GM19455 (cell line): ENCODE data around the gene CTDSP2.
"Not testable (repeated sequence)": the region's sequence is repeated elsewhere in the genome, so short reads cannot be mapped to it uniquely, and the experiment has no call there.

Experiments used
- ATAC-seq: cut with Tn5 transposase; IDR thresholded peaks from one replicate; pipeline ENCODE4 v1.9.1; 2021; ENCODE audit not compliant: unreplicated experiment

The CTDSP2 gene, protein sequence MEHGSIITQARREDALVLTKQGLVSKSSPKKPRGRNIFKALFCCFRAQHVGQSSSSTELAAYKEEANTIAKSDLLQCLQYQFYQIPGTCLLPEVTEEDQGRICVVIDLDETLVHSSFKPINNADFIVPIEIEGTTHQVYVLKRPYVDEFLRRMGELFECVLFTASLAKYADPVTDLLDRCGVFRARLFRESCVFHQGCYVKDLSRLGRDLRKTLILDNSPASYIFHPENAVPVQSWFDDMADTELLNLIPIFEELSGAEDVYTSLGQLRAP

DNA sequence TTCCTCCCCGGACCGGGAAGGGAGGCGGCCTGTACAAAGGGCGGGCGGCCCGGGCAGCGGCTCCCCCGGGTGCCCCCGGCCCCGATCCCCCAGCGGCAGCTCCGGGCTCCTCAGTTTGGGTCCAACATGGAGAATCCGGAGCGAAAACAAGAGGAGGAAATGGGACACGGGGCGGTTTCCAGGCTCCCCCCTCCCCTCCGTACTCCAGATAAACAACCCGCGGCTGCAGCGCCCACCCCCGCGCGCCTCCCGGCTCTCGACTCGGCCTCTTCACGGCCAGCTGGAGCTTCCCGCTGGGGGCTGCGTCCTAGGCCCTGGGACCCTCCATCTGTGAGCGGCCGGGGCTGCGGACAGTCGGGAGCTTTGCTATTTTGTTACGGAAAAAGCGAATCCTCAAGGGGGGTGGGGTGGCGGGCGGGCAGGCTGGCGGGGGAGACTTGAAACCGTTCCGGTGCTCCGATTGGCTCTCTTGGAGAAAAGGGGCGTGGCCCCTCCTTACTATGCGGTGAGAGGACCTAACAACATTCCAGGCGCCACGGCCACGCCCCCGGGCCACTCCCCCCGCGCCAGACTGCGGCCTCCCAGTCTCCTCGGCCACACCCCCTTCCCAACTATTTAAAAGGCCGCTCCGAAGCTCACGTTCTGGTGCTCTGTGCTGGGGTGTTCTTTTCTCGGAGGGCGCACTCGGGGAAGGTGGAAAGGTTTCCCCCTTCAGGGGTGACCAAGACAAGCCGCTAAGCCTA is at the start of gene CTDSP2:
Gene CTDSP2, minus strand, starts transcription at position 153 of the 743 bp plus-strand sequence. CDS start 294 bp downstream, outside the sequence.
- peak; percentile 36 for ATAC-seq

DNA sequence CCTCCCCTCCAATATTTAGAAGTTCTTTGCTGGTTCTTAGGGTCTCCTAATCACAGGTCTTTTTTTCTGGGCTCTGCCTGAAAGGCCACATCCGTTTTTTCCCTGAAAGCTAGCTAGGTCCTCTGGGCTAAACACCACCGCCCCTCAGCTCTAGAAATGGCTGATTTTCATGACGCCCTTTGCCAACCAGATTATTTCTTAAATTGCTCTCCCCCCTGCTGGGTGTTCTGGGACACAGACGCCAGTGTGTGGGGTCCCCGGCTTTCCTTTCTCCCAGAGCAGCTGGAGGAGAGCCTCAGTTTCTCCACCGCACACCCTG is 49.5 kb upstream of the CTDSP2 start:
- no peak for ATAC-seq

DNA sequence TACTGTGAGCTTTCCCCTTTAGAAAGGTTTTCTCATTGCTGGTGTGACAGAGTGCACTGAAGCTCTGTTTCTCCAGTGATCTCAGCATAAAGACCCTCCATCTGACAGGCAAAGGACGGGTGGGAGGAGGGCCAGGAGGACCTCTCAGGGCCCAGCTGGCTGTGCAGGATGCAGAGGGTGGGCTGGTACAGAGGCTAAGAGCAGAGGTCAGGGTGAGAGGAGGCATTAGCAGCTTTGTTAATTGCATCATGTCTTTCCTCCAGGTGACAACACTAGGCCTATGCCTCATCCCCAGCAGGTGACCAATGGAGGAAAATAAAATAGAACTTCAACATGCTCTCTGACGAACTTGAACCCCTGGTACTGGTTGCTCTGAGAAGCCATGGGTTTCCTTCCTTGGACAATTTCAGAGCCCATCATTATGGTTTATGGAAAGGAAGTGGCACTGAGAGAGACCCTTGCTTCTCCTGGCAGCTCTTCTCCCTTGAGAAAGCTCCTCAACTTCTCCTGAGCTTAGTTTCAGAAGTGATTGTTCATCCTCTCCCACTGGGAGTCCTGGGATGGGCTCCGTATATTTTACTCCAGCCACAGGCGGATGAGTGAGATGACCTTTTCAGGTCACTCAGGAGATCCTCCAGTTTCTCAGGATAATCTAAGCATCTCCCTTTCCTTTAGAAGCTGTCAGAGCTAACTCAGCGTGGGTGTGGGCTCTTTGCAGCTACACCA is 49.0 kb upstream of the CTDSP2 start:
- ATAC-seq, result no peak

GRCh38 chr12:57894399-57895292 is 48.1 kb upstream of the CTDSP2 start:
- ATAC-seq, result no peak

DNA sequence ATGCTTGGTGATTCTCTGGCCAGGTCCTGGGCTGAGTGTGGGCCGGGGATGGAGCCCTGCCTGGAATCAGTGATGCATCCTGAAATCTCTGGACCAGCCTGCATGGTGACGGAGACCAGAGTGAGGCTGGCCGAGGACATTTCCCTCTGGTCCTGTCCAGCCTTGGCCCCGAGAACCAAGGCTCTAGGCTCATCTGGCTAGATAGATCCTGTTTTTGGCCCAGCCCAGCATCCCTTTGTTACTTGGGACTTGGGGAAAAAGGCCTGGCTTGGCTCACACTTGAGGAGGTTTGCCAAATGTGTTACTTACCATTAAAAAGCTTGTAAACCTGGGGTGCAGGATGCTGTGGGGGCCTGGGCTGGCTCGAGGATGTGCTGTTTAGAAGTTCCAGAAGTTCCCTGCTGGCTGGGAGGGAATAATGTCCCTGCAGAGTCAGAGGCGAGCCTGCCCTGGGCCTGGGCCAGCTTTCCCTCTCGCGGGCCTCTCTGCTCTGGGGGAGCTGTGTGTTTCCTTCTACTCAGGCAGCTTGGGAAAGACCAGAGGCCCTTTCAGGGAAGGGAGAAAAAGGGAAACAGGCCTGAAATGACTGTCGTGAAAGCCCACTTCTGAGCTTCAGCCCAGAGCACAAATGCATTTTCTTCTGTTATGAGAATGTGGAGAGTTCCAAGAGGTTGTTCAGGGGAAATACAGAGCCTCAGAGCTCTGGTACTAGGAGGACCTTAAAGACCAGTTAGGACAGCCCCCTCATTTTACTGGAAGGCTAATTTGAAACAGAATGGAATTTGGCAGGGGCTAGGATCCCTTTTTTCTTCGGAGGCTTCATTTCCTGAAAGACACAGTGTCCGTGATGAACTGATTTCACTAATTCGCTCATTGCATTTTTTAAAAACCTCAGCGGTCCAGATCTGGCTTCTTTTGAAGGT is 47.2 kb upstream of the CTDSP2 start:
- ATAC-seq, result no peak

DNA sequence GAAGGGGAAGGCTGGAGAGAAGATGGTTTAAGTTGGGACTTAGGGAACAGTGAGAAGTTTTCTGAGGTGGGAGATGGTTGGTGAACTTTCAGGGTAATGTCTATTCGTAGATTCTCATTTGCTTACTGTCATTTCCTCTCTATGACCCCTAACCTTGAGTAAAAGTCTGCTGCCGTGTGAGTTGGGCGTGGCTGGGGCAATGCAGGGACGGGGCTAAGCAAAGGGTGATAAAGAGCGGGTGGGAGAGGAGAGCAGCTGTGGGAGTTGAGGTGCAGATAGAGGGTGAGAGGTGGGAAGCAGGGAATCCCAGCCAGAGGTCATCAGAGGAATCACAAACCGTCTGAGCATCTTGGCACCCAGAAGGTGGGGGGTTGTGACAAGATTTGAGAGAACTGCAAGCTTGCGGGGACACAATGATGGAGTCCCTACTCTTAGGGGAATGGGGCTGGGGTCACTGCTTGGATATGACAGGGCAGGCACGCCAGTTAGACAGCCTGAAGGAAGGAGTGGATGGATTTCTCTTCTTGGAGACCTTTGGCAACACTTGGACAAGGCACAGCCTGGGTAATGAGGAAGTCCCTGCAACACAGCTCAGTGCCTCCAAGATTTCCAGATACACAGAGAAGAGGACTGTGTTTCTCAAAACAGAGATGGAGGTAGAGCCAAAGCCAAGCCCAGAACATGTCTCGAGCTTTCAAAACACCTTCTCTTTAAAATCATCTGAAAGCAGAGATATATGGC is 45.9 kb upstream of the CTDSP2 start:
- no peak for ATAC-seq

- ATAC-seq, result no peak
These were observed 45.2 kb upstream of the CTDSP2 start for GRCh38 chr12:57891542-57892228.

- no peak for ATAC-seq
These were observed 43.9 kb upstream of the CTDSP2 start for GRCh38 chr12:57890191-57891115.

DNA sequence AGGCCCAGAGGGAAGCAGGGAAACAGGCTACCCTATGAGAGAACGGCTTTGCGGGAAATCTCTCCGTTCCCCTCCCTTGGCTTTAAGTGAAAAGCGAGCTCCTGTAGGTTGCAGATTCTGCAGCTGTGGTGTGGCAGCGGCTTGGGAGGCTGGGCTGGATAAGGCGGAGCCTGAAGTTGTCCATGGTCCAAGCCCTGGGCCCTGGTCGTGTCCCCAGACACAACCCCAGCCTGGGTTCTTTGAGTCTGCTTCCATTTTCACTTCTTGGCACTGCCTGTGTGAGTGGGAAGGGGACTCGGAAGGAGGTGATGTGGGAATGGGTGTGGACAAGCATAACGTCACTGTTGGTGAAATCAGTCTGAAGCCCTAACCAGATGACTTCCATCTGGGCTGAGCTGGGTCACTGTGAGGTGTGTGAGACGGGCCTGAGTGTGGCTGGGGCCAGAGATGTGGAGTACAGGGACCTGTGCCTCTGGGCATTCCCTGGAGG is 43.0 kb upstream of the CTDSP2 start:
- ATAC-seq, result no peak

DNA sequence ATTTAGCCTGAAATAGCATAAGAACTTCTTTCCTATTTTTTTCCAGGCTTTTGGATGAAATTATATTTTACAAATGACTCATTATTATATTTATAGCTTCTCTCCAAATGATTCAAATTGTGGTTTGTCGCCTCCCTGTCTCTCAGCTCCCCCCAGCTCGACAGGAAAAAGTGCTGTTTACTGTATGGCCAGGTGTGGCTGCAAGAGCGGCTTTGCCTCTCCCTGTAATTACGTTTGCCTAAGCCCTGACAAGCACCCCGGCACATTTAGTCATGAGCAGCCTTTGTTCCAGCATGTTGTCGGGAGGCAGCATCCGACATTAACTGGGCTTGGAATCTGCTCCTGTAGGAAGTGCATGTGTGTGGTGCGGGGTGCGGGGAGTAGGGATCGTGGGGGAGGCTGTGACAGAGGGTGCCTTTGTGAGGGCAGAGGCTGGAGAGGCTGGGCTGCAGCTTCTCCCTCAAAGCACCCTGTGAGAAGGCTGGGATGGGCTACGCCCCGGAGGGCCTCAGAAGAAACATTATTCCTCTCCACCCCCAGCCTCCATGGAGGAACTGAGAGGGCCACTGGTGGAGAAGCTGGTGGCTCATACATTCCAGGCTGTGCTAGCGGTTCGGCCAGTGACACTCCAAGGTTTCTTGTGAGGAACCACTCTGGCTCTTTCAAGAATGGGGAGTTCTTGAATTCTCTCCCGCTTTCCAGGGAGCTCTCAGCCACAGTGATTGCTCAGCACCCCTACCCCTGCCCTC is 42.1 kb upstream of the CTDSP2 start:
- no peak for ATAC-seq

DNA sequence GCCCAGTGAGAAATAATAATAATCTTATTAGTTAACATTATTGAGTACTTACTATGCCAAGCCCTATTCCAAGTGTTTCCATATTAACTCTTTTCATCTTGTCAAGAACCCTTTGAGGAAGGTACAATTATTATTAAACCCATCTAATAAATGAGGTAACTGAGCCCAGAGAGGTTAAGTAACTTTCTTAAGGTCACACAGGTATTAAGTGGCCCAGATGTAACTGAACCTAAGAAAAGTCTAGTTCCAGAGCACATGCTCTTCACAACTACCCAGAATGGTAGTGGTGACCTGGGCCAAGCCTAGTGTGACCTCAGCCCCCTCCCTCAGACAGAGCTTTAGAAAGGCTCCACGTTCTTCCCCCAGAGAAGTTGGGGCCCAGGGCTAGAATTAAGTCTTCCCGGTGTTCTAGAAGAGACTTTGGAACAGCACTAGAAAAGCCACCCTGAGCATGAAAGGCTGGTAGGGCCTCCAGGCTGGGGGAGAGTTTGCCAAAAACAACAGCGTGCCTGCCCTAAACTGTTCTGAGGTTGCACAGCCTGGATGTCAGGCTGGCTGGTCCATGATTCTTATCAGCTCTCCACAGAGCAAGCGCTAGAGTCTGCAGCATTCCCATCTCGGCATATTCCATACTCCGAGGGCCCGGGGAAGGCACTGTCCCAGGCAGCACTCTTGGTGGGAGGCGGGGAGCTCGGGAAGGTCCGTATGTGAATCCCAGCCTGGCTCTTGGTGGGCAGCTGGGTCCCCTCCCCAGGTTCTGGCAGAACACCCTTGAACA is 41.3 kb upstream of the CTDSP2 start:
- ATAC-seq, result no peak

DNA sequence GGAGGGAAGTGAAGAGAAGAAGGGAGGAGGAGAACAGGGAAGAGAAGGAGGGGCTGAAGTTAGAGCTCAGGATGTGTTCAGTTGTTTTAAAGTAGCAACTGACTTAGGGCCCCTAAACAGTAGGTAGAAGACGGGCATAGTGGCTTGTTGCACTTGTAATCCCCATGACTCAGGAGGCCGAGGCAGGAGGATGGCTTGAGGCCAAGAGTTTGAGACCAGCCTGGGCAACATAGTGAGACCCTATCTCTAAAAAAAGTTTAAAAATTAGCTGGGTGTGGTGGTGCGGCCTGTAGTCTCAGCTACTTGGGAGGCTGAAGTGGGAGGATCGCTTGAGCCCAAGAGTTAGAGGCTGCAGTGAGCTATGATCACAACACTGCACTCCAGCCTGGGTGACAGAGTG is 40.4 kb upstream of the CTDSP2 start:
- ATAC-seq, result not testable (repeated sequence)

DNA sequence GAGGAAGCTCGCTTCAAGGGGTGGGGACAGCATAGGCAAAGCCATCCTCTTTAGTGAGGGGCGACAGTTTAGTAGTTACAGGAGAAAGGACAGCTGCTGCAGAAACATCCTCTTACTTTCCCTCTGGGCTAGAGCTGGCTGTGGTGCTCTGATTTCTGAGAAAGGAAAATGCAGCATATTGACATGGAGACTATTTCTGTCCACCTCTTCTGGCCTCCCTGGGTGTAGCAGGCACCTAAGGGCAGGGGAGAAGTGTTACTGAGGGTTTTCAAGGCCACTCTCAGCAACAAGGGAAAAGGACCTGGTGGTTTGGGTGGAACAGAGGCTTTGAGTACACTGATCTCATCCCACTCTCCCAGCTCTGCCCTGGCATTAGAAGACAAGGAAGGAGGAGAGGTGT is 40.0 kb upstream of the CTDSP2 start:
- ATAC-seq, result no peak

- ATAC-seq, result no peak
These were observed 38.7 kb upstream of the CTDSP2 start for GRCh38 chr12:57885207-57885606.

DNA sequence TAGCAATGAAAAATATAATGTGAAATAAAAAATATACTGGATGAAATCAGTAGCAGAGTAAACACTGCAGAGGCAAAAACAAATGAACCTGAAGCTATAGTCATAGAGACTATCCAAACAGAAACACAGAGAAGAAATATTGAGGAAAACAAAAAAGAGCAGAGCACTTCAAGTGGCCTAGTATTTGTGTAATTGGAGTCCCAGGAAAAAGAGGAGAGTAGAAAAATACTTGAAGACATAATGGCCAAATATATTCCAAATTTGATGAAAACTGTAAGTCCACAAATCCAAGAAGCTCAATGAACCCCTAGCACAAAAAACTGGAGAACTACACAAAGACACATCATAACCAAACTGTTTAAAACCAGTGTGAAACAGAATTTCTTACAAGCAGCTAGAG is 37.2 kb upstream of the CTDSP2 start:
- ATAC-seq, result no peak

DNA sequence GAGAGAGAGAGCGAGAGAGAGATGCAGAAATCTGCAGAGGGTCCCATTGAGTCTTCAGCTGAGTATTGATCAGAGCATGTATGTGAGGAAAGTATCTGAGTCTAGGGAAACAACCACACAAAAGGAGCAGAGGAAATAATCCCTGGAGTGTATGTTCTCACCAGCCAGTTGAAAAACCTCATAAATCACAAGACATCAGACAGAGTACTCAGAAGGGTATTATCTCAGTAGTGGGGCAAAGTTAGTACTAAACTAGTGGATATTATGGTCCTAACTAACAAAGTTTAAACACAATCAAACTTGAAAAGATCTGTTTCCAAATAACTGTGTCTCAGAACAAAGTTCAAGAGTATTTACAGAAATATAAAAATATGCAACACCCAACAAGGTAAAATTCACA is 36.5 kb upstream of the CTDSP2 start:
- ATAC-seq, result no peak
